SJCRH30 (cell line): ENCODE measurements around the gene DTWD2. TPM values are rescaled to one million over a fixed set of nuclear protein-coding genes. Genes with fewer than 3 reads are reported as not detected.
"Not testable (repeated sequence)": the region's sequence is repeated elsewhere in the genome, so short reads cannot be mapped to it uniquely, and the experiment has no call there.

Experiments used
- DNase-seq, 2 experiments: peaks; one replicate each; pipeline ENCODE4 v3.0.0-alpha.2; 2015 to 2020
- H3K27ac ChIP-seq: fragments of 250-450 bp; sonication (Bioruptor Pico); 2 replicates; pipeline ENCODE4 v1.5.1; 2020; ENCODE audit warnings: mild to moderate bottlenecking, moderate library complexity
- H3K27me3 ChIP-seq: fragments of 250-450 bp; sonication (Bioruptor Pico); 2 replicates; pipeline ENCODE4 v1.5.1; 2020; ENCODE audit warnings: mild to moderate bottlenecking, moderate library complexity
- H3K36me3 ChIP-seq: fragments of 250-450 bp; sonication (Bioruptor Pico); 2 replicates; pipeline ENCODE4 v1.5.1; 2020; ENCODE audit warnings: mild to moderate bottlenecking, moderate library complexity
- H3K4me1 ChIP-seq: fragments of 250-450 bp; sonication (Bioruptor Pico); 2 replicates; pipeline ENCODE4 v1.5.1; 2020; ENCODE audit warnings: mild to moderate bottlenecking, moderate library complexity
- H3K4me3 ChIP-seq: fragments of 250-450 bp; sonication (Bioruptor Pico); 2 replicates; pipeline ENCODE4 v1.5.1; 2020; ENCODE audit warnings: mild to moderate bottlenecking, moderate library complexity
- H3K9me3 ChIP-seq: fragments of 250-450 bp; sonication (Bioruptor Pico); replicated peaks from 2 replicates; pipeline ENCODE4 v1.5.1; 2020; ENCODE audit warnings: mild to moderate bottlenecking, moderate library complexity
- total RNA-seq: library from RNA; depleted of rRNA; stranded (reverse); fragments of >200 nt; shearing (Covaris generic); gene quantifications from 2 replicates; pipeline ENCODE4 v1.2.3, GENCODE V29; 2014

The DTWD2 gene
- total RNA-seq, 1 experiment from 2014 or later = 0.85 TPM

- Histone ChIP-seq H3K27ac (no peak overlapping the region), H3K4me3 (no peak overlapping the region), H3K4me1 (no peaks in the 10 kb centered on the region; the same call in 1 of the 2 replicates), H3K9me3 (no peaks in the 10 kb centered on the region), H3K36me3 (no peaks in the 10 kb centered on the region), H3K27me3 (no peaks in the 10 kb centered on the region)
- DNase-seq = no peak
Measured at GRCh38 chr5:119017994-119018393, 29.6 kb upstream of the DTWD2 start.

GRCh38 chr5:119016125-119016774, 27.9 kb upstream of the DTWD2 start:
- Histone ChIP-seq H3K9me3 (no peaks in the 10 kb centered on the region), H3K36me3 (no peaks in the 10 kb centered on the region), H3K27me3 (no peaks in the 10 kb centered on the region), H3K4me3 (no peak overlapping the region), H3K27ac (no peak overlapping the region), H3K4me1 (no peaks in the 10 kb centered on the region; the same call in 1 of the 2 replicates)
- DNase-seq = no peak

- Histone ChIP-seq H3K36me3 (no peaks in the 10 kb centered on the region), H3K9me3 (no peaks in the 10 kb centered on the region), H3K27me3 (no peaks in the 10 kb centered on the region), H3K4me3 (no peak overlapping the region), H3K27ac (no peak overlapping the region), H3K4me1 (no peaks in the 10 kb centered on the region)
- no peak for DNase-seq
Measured at GRCh38 chr5:119011186-119011585, 22.8 kb upstream of the DTWD2 start.

- Histone ChIP-seq H3K27me3 (no peaks in the 10 kb centered on the region), H3K36me3 (no peaks in the 10 kb centered on the region), H3K9me3 (no peaks in the 10 kb centered on the region), H3K27ac (no peak overlapping the region), H3K4me1 (no peaks in the 10 kb centered on the region), H3K4me3 (no peak overlapping the region)
- DNase-seq = no peak
Measured at GRCh38 chr5:119010206-119010605, 21.9 kb upstream of the DTWD2 start.

GRCh38 chr5:119009131-119009530, 20.8 kb upstream of the DTWD2 start:
- no peak for DNase-seq
- no peaks in the 10 kb centered on the region for H3K36me3 ChIP-seq
- H3K27ac ChIP-seq = no peak overlapping the region
- H3K4me3 ChIP-seq = no peak overlapping the region
- H3K4me1 ChIP-seq = no peaks in the 10 kb centered on the region
- H3K9me3 ChIP-seq = no peaks in the 10 kb centered on the region
- H3K27me3 ChIP-seq = no peaks in the 10 kb centered on the region

GRCh38 chr5:118999696-119000095, 11.3 kb upstream of the DTWD2 start:
- Histone ChIP-seq H3K9me3 (peaks cover 8% of the 10 kb centered on the region; the same call in 1 of the 2 replicates), H3K36me3 (no peaks in the 10 kb centered on the region), H3K27ac (no peak overlapping the region), H3K4me3 (no peak overlapping the region), H3K4me1 (no peaks in the 10 kb centered on the region), H3K27me3 (no peaks in the 10 kb centered on the region)
- no peak for DNase-seq

- H3K27ac ChIP-seq, H3K27me3 ChIP-seq, H3K36me3 ChIP-seq, DNase-seq, H3K4me1 ChIP-seq, H3K4me3 ChIP-seq, H3K9me3 ChIP-seq: not testable (repeated sequence)
Measured at GRCh38 chr5:118998861-118999260, 10.5 kb upstream of the DTWD2 start.

GRCh38 chr5:118996098-118996497, 7.8 kb upstream of the DTWD2 start:
- Histone ChIP-seq H3K9me3 (peaks cover 12% of the 10 kb centered on the region; the same call in 1 of the 2 replicates), H3K27ac (no peak overlapping the region), H3K4me3 (no peak overlapping the region), H3K27me3 (no peaks in the 10 kb centered on the region), H3K36me3 (no peaks in the 10 kb centered on the region), H3K4me1 (no peaks in the 10 kb centered on the region)
- DNase-seq = no peak

GRCh38 chr5:118994595-118994994, 6.2 kb upstream of the DTWD2 start:
- no peak for DNase-seq
- no peak overlapping the region for H3K4me3 ChIP-seq
- H3K9me3 ChIP-seq = peaks cover 6% of the 10 kb centered on the region; the same call in 1 of the 2 replicates

GRCh38 chr5:118993118-118993517, 4.8 kb upstream of the DTWD2 start:
- H3K4me1 ChIP-seq, H3K4me3 ChIP-seq, H3K9me3 ChIP-seq, H3K27ac ChIP-seq, H3K36me3 ChIP-seq, H3K27me3 ChIP-seq, DNase-seq: not testable (repeated sequence)

More at GRCh38 chr5:118994595-118994994, 6.2 kb upstream of the DTWD2 start:
- no peaks in the 10 kb centered on the region for H3K27me3 ChIP-seq
- no peaks in the 10 kb centered on the region for H3K36me3 ChIP-seq
- no peaks in the 10 kb centered on the region for H3K4me1 ChIP-seq
- no peak overlapping the region for H3K27ac ChIP-seq

GRCh38 chr5:118992055-118992454, 3.7 kb upstream of the DTWD2 start:
- not testable (repeated sequence) for H3K9me3 ChIP-seq, H3K4me3 ChIP-seq, H3K27me3 ChIP-seq, H3K27ac ChIP-seq, H3K4me1 ChIP-seq, DNase-seq, H3K36me3 ChIP-seq

- Histone ChIP-seq H3K9me3 (peaks cover 3% of the 10 kb centered on the region; the same call in 1 of the 2 replicates), H3K27ac (no peak overlapping the region), H3K36me3 (no peaks in the 10 kb centered on the region), H3K4me1 (no peaks in the 10 kb centered on the region), H3K4me3 (no peak overlapping the region), H3K27me3 (no peaks in the 10 kb centered on the region)
- DNase-seq = no peak
Measured at GRCh38 chr5:118990582-118990981, 2.2 kb upstream of the DTWD2 start.

- H3K4me1 ChIP-seq = no peaks in the 10 kb centered on the region
- H3K9me3 ChIP-seq = 0 out of 2 replicates have a peak, but pooled peaks cover 3% of the 10 kb centered on the region
- H3K4me3 ChIP-seq = no peak overlapping the region
- no peaks in the 10 kb centered on the region for H3K27me3 ChIP-seq
- H3K36me3 ChIP-seq = no peaks in the 10 kb centered on the region
- H3K27ac ChIP-seq = no peak overlapping the region
- no peak for DNase-seq
Measured at GRCh38 chr5:118989816-118990215, 1.5 kb upstream of the DTWD2 start.

- Histone ChIP-seq H3K27ac (no peak overlapping the region), H3K36me3 (no peaks in the 10 kb centered on the region), H3K4me1 (peaks cover 2% of the 10 kb centered on the region; the same call in 1 of the 2 replicates), H3K27me3 (no peaks in the 10 kb centered on the region), H3K9me3 (0 out of 2 replicates have a peak, but pooled peaks cover 3% of the 10 kb centered on the region), H3K4me3 (peak overlapping the region; percentile 94)
- DNase-seq = no peak
Measured at GRCh38 chr5:118988866-118989180, 476 bp upstream of the DTWD2 start.

- H3K36me3 ChIP-seq = no peaks in the 10 kb centered on the region
- H3K27me3 ChIP-seq = no peaks in the 10 kb centered on the region
- no peak overlapping the region for H3K4me3 ChIP-seq
- no peak overlapping the region for H3K27ac ChIP-seq
- no peaks in the 10 kb centered on the region for H3K9me3 ChIP-seq
- no peak for DNase-seq
- H3K4me1 ChIP-seq = peaks cover 2% of the 10 kb centered on the region; the same call in 1 of the 2 replicates
Measured at GRCh38 chr5:118984602-118985001, 3.7 kb downstream of the DTWD2 start.

- Histone ChIP-seq H3K9me3 (no peaks in the 10 kb centered on the region), H3K4me3 (no peak overlapping the region), H3K27ac (no peak overlapping the region), H3K36me3 (no peaks in the 10 kb centered on the region), H3K27me3 (no peaks in the 10 kb centered on the region), H3K4me1 (peaks cover 2% of the 10 kb centered on the region; the same call in 1 of the 2 replicates)
- no peak for DNase-seq
Measured at GRCh38 chr5:118981783-118982182, 6.6 kb downstream of the DTWD2 start.
